Thyroid gland (tissue), 4 donors: ENCODE results near the gene ATXN2L.

ENCODE experiments used
- POLR2A ChIP-seq, 2 donors: fragments of 450-650 bp; IDR thresholded peaks; one replicate each; pipeline ENCODE4 v1.6.1; 2017; ENCODE audit warnings: antibody characterized with exemption in 2 of 2, mild to moderate bottlenecking in 2 of 2, moderate library complexity in 1 of 2
- TF ChIP-seq, protein P1 (sequence below), 6 experiments: fragments of 200-600 bp in 3 of 6; fragments of 450-650 bp in 3 of 6; sonication (generic) in 3 of 6; IDR thresholded peaks; one replicate each; pipeline ENCODE4 v1.5.1; 2016 to 2019; ENCODE audit warnings: antibody characterized with exemption in 6 of 6, mild to moderate bottlenecking in 2 of 6, inconsistent platforms in 1 of 6, moderate library complexity in 1 of 6

DNA sequence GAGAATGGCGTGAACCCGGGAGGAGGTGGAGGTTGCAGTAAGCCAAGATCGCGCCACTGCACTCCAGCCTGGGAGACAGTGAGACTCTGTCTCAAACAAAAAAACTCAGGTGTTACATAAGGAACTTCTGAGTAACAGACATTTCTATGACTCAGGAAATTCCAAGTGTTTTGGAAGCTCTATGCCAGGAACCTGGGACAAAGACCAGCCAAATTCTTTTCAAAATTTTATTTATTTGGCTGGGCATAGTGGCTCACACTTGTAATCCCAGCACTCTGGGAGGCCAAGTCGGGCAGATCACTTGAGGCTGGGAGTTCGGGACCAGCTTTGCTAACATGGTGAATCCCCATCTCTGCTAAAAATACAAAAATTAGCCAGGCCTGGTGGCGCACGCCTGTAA, 35.6 kb downstream of the ATXN2L start:
- TF ChIP-seq, protein P1, sequence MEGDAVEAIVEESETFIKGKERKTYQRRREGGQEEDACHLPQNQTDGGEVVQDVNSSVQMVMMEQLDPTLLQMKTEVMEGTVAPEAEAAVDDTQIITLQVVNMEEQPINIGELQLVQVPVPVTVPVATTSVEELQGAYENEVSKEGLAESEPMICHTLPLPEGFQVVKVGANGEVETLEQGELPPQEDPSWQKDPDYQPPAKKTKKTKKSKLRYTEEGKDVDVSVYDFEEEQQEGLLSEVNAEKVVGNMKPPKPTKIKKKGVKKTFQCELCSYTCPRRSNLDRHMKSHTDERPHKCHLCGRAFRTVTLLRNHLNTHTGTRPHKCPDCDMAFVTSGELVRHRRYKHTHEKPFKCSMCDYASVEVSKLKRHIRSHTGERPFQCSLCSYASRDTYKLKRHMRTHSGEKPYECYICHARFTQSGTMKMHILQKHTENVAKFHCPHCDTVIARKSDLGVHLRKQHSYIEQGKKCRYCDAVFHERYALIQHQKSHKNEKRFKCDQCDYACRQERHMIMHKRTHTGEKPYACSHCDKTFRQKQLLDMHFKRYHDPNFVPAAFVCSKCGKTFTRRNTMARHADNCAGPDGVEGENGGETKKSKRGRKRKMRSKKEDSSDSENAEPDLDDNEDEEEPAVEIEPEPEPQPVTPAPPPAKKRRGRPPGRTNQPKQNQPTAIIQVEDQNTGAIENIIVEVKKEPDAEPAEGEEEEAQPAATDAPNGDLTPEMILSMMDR (IDR thresholded peaks at IDR 0.05) = no peak
- TF ChIP-seq POLR2A (IDR thresholded peaks at IDR 0.05) = no peak
